Left forelimb (tissue), 1 donor: ENCODE data around the gene GDF10.

ENCODE experiments used
- DNase-seq: peaks from one replicate; pipeline ENCODE4 v3.0.0-alpha.2; 2018; ENCODE audit warnings: low spot score

Gene GDF10, protein sequence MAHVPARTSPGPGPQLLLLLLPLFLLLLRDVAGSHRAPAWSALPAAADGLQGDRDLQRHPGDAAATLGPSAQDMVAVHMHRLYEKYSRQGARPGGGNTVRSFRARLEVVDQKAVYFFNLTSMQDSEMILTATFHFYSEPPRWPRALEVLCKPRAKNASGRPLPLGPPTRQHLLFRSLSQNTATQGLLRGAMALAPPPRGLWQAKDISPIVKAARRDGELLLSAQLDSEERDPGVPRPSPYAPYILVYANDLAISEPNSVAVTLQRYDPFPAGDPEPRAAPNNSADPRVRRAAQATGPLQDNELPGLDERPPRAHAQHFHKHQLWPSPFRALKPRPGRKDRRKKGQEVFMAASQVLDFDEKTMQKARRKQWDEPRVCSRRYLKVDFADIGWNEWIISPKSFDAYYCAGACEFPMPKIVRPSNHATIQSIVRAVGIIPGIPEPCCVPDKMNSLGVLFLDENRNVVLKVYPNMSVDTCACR

DNA sequence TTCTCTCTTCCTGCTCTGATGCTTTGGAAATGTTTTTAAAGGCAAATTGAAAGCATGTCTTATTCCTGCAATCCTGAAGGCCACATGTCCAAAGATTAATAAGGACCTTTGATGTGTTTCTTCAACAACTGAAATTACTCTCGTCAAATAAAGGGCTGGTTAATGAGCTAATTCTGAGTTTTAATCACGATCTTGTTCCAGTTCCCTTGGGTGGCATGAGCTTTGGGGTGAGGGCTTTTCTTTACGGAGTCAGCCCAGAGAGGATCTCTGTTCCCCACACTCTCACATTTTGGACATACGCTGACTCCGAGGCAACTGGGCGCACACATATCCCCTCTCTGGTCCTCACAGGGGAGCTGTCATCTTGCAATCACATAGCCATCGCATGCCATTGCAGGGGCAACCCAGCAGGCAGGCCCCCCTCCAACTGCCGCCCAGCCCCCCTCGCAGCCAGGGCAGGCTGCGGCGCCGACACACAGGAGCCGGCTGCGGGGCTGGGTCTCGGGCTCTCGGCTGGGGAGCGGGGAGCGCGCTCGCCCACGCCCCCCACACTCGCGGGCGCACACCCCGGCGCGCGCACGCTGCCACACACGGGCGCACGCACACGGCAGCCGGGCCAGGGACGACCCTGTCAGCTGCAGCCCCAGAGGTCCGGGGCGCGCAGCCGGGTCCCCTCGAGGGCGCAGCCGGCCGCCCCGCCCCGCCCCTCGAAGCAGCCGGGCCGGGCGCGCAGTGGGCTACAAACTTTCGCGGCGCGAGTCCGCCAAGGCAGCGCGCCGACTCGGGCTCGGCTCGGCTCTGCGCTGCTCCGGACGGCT lies at the start of gene GDF10:
Gene GDF10, plus strand, starts transcription at position 587 of the 818 bp plus-strand sequence. CDS start 455 bp downstream, outside the sequence.
- DNase-seq: no peak

DNA sequence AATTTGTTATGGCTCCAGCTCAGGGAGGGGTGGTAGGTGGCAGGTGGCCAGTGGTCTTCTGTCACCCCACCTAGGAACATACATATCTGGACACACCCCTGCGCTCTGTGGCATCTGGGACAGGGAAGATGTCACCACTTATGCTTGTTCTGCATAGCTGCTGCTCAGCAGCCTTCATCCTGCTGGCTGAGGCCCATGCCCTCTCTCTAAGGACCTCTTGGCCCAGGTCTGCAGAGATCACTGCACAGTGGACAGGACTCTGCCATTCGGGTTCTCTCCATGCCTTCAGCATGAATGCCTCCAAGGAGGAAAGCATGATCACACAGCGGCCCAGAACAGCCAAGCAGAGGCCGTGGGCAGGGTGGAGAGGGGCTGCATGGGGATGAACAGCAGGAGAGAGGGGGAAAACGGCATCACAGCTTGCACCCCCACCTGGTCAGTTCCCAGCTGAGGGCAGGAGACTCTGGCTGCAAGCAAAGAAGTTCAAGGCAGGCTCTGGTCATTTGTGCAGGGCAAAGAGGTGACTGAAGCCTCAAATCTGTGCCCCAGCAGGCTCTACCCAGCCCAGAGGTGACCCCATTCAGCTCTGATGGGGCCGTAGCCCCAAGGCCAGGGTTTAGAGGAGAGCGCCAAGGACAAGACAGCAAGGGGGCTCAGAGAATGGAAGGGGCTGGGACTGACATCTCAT lies 47.8 kb upstream of the GDF10 start:
- no peak for DNase-seq

DNA sequence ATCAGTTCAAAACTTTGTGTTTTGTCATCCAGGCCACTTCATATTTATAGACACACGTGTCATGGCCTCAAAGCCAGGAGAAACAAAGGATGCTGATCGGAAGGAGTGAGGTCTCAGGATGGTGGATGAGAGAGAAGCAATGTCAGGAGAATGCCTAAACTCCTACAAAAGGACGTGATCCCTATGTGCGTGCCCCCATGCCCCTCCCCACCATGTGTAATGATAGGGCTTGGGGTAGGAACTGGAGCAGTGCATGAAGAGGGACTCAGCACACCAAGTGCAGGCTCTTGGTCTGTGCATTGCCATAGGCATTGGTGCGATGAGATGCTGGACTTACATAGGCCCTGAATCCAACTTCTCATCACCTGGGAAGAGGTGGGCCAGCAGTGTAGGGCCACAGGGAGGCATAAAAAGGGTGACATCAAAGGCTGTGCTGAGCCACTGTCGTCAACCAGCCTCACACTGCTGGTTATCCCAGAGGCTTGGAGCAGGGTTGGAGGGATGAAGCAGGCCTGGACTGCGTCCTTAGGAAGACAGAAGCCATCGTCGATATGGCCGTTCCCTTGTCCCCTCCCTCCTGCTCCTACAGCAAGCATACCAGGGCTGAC lies 46.9 kb upstream of the GDF10 start:
- DNase-seq: no peak

DNA sequence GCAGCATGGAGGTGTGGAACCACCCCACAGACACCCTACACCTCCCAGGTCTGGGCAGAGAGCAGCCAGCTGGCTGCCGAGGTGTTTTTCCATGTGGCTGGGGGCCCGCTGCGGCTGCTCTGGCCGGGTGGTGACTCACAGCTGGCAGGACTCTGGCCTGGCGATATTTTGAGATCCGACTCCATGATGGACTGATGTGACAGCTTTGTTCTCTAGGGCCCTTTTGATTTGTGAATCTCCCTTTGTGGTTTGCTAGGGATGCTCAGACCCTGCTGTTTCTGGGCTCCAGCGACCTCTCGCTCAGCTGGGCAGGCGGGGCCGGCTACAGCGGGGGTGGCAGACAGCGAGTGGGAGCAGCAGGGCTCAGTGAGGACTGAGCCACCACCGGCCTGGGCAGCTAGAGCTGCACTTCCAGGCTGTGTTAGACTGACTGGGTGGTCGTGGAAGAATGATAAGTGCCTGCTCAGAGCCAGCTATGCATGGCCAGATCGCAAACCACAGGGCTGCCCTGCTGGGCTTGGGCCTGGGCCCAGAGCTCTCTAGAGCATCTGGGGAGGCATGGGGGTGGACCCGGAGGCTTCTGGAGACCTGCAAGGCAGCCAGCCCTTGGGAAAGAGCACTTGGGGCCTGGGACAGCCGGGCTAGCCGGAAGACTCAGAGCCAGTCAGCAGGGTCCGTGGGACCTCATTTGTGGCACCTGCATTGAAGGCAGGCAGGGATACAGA lies 46.2 kb upstream of the GDF10 start:
- DNase-seq: no peak

DNA sequence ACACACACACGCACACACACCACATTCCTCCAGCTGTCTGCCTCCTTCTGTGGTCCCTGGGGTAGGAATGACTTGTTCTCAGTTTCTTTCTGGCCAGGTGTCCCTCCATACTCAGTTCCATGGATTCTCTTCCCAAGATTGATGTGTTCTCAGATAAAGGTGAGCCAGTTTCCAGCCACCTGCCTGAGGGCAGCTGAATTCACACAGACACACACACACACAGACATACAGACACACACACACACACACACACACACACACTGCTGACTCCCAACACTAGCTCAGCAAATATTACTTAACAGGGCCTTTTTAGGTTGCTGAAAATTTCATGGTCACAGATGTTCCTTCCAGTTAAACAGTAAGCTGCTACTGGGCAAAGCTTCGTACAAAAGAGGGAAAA lies 45.4 kb upstream of the GDF10 start:
- DNase-seq: no peak

DNA sequence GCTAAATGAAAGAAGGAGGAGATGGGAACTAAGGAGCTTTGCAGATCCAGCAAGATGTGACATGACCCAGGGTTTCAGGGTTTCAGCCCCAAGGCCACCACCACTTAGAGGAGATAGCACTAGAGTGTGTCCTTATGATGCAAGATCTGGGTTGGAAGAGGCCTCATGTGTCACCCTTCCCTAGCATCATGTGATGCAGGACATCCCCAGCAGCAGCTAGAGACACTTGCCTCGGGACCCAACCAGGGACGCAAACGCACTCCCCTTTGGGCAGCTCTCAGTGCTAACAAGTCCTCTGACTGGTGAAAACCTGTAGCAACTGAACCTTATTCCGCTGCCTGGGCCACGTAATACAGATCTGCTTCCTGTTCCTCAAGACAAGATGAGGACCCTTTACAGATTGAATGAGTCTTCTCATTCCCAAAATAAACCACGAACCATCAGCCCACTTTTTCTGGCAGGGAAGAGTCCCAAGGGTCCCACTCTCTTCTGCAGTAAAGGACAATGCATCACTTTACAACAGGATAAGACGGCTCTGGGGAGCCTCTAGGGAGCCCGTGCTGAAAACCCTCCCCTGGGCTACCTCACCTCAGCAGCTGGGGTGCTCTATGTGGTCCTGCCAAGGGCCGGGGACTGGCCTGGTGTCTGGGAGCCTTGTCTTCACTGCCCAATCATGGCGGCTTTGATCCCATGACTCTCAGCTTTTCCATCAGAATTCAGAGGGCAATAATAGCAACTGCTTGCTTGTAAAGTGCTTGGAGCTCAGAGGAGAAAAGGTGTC lies 44.8 kb upstream of the GDF10 start:
- peak; percentile 46 for DNase-seq

DNA sequence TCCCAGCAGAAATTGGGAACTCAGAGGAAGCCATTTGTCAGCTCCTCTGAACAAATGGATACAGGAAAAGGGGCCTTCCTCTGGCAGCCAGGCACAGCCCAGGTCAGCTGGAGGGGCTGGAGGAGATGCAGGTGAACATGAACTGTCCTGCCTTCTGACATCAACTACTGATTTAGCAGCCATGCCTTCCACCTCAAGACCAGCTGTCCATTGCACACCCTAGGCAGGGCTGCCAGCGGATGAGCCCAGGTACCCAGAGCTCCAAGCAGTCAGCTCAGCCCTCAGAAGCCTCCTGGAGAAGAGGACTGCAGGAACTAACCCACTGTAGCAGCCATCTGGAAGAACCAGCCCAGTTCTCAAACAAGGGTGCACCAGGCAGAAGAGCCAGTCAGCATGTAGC lies 44.1 kb upstream of the GDF10 start:
- no peak for DNase-seq

DNA sequence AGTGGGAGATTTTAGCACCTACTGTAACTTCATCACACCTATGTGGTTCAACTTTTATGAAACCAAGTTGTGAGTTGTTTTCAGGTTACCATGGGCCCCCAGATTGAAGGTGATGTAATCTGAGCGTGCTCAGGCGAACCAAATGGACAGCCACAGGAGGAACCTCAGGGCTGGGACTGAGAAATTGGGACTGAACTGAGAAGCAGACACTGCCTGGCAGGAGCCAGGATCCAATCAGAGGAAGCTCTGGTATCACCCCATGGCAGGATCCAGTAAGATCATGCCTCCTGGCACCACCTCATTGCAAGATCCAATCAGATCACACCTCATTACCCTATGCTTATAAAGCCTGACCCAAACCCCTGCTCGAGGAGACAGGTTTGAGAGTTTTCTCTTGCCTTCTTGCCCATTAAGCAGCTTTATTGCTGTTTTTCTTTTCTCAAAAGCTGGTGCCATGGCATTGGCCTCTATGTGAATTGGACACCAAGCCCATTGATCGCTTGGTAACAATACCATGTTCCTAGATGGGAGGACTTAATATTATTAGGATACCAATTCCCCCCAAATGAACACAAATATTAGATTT lies 43.2 kb upstream of the GDF10 start:
- no peak for DNase-seq

DNA sequence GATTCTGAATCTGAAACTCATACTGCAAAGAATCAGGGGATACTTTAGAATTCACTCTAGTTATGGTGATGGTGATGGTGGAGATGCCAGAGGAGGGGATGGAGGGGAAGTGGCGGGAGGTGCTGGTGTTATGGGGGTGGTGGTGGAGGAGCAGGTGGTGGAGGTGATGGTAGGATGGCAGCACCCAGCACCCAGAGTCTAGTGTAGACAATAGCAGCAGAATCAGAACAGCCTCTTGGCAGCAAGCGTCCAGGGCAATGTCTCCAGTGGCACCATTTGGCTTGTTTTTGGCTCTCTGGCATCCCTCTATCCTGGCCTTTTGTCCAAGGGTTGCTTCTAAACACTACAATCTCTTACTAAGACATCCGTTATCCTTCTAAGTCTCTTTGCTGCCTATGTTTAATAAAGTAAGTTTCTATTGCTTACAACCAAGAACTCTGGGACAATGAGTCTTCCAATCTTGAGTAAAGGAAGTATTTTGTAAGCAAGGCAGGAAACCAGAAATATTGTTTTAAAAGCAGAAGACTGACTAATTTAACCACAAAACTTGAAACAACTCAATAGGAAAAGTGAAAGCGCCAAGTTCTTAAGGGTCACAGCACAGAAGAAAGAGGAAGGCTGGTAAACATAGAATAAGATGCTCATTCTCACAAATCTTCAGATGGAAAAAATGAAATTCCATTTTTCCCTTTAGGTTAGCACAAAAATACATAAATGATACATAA lies 42.4 kb upstream of the GDF10 start:
- no peak for DNase-seq

DNA sequence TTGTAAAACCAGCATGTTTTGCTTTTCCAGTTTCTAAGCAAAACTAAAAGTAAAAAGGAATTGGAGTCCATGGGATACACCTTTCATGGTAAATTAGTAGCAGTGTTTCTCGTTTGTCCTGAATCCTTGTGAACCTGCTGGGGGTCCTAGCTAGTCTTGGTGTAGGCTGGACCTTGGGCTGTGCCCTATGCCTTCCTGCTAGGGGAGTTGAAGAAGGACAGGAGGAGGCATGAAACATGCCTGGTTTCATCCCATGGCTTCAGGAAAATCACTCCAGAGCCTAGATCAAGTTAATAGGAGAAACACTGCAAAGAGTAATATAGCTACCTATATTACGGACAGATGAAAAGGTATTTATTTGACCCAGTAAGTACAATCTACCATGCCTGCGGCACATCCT lies 41.1 kb upstream of the GDF10 start:
- DNase-seq: no peak

DNA sequence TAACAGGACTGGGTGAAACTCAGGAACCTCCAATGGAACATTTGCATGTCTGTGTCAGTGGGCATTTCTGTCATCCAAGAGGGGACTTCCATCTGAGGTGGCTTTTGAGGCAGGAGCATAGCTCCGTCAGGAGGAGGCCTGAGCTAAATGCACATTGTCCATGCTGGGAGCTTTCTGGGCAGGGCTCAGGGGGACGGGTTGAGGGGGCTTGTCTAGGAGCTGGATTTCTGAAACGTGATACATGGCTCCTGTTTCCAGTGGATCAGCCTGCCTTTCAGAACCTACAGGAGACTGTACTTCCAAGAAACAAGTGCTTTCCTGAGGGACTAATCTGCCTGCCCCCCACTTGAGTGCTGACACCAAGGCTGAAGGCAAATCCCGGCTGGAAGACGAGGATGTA lies 40.5 kb upstream of the GDF10 start:
- DNase-seq: peak; percentile 55

DNA sequence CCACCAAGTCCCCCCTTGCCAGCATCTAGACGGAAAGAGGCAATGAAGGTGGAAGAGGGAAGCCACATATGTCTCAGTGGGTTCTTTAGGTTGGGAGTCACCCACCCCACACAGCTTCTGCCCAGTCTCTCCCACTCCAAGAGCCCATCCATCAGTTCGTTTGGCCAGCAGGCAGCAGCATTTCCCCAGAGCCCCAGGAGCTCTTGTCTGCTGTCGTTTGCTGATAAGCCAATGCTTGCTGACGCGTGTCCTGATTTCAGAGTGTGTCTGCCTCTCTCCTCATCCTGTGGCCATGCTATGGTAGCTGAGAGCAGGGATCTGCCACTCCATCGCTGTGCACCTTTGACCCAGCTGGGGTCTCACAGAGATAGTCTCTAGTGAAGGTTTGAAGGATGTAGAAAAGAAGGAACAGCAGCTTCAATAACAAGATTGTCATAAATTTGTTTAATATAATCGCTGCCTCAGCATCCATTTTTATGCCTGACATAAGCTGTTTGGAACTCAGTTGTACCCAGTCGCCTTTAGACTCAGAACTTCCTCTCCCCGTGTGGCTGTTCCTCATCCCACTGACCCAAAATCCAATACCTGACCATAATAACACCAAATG lies 39.4 kb upstream of the GDF10 start:
- DNase-seq: peak; percentile 48

DNA sequence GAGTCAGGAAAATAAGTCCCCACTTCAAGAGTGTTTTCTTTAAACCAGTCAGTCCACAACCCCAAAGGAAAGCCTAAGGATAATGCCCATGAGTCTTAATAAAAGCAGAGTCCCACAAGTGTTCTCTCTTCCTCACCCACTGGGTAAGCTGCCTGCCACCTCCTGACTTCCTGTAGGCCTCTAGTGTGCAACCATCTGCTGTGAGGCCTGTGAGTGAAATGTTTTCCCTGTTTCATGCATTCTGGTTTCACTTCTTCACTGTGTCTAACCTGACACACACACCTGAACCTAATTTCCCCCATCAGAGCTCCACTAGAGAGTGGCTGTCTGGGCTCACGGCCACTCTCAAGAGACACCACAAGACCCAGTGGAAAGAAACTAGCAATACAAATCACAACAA lies 38.9 kb upstream of the GDF10 start:
- DNase-seq: no peak

DNA sequence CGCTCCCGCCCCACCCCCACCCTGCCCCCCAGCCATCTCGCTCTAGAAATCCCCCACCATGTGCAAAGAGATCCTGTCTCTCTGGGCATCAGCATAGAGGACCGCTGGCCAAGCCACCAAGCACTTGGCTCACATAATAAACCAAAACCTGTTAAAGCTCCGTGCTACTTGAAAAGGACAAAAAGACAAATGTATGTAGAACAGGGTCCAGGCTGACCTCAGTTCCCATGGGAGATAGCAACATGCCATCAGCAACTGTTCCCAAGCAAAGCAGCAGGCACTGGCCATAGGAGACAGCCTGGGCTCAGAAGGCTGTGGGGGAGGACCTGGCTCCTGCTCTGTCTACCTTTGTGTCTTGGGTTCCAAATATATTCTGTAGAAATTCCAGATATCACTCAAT lies 38.4 kb upstream of the GDF10 start:
- DNase-seq: no peak

DNA sequence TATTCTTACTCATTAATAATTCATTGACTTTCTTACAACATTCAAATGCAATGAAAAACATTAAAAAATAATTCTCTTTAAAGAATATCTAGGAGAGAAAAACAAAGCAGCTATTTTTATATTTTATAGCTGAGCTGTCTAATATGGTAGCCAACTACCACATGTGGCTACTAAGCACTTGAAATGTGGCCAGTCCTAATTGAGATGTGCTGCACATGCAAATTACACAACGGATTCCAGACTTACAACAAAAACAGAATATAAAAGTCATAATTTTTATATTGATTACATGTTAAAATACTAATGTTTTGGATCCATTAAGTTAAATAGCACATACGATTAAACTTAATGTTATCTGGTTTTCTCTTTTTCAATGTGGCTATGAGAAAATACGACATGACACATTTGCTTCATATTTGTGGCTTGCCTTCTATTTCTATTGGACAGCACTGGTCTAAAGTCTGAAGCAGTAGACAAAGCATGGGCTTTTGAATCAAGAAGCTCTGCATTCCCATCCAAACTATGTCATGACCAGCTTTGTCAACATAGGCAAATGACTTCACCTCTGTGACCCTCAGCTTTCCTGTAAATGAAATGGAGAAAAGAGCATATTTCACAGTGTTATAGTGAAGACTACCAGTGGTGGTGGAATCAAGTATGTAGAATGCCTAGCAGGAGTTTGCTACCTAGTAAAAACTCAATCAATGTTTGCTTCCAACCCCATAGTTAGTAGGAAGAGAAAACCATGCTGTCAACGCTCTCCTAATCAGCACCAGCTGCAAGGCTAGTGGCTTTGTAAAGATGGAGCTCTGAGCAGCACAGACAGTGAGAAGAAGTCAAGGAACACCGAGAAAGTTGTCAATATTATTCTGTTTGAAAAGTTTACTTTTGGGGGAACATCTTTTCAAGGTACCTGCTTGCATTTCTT lies 37.1 kb upstream of the GDF10 start:
- no peak for DNase-seq

DNA sequence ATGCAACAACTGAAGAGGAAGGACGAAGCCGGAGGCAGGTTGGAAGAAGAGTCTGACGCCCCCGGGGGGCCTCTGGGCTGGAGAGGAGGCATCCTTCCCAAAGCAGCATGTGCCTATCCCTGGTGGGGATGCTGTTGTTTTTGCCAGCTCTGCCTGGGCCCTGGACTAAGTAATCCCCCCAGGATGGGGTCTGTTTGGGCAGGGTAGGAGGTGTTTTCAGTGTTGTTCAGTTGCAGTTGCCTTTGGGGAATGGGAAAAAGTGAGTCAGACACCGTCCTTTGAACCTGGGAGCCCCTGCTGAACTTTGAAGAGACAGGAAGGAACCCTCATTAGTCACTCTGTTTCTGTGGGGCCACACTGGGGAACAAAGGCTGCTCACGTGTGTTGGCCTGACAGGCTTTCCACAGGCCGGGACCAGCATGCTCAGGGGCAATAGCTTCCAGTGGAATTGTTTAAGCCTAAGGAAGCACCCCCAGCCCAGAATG lies 35.2 kb upstream of the GDF10 start:
- no peak for DNase-seq

DNA sequence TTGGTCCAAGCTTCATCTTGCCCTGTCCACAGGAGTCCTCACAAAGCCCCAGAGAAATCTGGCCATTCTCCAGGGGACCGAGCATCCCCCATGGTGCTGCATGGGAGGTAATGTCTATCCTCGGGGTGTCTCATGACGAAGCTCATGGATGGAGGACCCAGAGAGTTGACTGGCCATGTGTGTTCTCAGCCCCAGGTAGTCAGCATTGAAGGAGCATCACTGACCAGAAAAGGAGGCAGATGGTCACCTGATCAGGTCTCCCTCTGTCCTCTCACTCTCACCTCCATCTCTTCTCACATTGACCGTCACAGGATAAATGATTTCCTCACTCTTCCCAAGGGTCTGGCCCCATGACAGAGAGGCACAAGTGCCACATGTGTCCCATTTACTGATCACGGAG lies 33.4 kb upstream of the GDF10 start:
- DNase-seq: no peak

DNA sequence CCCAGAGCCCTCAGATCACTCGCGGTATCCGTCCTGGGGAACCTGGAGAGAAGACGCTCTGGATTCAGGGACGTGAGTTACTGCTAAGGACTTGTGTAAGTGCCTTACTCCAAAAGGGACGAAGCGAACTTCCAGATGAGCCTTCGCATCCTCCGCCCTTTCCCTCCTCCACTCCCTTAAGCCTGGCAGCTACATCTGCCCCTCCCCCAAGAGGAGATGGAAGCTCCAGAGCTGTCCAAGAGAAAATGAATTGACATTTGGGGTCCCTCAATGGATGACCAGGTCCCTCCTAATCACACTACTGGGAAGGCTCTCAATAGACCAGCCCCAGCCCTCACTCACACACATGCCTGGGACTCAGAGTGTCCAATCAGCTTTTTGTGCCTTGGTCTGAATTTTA lies 31.3 kb upstream of the GDF10 start:
- no peak for DNase-seq
